NCI-H524 (cell line): ENCODE results near the gene MYDGF.
A peak's percentile ranks its signal among the peaks of the same experiment; 100 is the strongest.

Experiments used
- DNase-seq, 2 experiments: peaks; one replicate each; lab custom pipeline; 2025; lab: John Stamatoyannopoulos, UW

Gene MYDGF

DNA sequence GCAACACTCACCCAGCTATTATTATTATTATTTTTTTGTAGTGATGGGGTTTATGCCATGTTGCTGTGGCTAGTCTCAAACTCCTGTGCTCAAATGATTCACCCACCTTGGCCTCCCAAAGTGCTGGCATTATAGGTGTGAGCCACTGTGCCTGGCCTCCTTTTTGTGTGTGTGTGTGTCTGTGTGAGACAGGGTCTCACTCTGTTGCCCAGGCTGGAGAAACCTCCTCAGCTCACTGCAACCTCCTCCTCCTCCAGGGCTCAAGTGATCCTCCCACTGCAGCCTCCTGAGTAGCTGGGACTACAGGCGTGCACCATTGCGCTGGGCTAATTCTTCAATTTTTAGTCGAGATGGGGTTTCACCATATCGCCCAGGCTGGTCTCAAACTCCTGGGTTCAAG lies 3.6 kb upstream of the MYDGF start:
- no peak for DNase-seq

DNA sequence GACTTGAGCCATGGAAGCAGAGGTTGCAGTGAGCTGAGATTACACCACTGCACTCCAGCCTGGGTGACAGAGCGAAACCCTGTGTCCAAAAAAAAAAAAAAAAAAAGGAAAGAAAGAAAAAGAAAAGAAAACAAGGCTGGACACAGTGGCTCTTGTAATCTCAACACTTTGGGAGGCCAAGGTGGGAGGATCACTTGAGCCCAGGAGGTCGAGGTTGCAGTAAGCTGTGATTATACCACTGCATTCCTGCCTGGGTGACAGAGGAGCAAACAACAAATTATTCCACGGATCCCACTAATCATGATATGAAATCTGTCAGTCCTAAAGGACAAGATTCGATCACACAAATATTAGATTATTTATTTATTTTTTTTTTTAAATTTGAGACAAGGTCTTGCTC lies 3.1 kb upstream of the MYDGF start:
- DNase-seq = no peak

DNA sequence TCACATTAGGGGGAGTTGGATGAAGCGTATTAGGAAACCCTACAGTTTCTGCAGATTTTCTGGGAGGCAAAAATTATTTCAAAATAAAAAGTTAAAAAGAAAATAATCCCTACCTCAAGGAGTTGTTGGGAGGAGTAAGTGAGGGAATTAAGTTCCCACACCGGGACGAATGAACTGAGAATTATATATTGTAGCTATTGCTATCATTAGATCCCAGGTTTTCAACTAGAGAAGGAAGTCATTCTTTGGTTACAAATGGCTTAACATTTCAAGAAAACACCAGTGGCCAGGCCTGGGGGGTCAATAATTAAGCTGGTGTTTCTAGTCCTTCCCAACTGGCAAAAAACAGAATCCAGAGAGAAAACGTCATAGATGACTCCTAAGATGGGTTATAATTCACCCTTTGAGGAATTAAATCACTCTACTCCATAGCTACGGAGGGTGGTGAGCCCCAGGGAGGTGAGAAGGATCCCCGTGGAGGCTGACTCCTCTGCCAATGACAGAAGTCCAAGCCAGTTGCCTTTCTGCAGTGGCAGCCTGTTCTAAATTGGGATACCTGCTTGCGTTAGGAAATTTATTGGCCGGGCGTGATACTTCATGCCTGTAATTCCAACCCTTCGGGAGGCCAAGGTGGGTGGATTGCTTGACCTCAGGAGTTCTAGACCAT lies 1.2 kb upstream of the MYDGF start:
- no peak for DNase-seq

DNA sequence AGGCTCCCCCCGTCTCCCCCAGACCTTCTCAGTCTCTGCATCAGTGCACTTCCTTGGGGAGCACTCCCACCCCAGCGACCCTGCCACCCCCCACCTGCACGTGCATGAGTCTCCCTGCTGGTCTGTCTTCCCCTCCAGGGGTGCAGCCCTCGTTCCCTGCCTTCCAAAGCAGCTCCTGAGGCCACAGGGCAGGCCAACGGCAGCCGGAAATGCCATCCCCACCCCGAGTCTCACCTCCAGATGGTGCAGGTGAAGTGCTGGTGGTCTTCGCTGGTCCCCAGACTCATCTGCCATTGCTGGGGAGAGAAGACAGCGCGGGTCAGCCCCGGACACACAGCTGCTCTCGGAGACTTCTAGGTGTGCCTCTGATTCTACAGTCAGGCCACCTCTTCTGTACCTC lies 5.5 kb downstream of the MYDGF start:
- DNase-seq = no peak

DNA sequence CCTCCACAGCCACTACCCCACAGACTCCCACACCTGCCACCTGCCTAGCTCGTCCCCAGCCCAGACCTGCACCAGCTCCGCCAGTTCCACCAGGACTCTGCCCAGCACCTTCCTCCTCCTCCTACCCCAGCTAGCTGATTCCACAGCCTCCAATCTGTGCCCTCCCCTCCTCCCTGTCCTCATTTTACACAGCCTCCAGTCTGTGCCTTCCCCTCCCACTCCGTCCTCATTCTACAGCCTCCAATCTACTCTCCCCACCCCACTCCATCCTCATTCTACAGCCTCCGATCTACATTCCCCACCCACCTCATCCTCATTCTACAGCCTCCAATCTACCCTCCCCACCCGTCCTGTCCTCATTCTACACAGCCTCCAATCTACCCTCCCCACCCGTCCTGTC lies 7.3 kb downstream of the MYDGF start:
- DNase-seq = no peak

DNA sequence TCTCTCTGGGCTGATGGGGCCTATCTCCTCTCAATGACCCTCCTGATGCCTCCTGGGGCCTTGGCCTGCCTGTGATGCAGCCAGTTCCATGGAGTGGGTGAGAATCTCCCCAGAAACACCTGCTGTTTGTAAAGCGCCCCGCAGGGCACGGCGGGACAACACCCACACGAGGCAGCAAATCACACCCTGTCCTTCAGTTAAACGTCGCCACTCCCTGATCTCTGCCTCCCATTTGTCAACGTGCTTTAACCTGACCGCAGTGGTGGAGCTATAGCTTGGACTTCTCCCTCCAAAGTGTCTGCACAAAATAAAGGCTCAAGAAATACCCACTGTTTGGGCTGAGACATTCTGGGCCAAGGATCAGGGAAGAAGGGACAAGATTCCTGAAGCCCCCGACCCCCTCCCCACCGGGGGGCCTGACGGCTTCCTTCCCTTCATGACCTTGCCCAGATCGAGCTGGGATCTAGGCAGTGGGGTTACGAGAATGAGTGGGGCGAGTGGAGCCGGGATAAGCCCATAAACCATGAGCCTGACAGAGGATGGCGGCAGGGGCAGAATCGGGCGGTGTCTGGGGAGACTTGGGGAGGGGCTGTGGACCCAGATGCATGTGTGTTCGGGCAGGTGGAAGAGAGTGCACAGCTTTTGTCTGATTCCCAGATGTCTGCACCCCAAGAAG lies 8.0 kb downstream of the MYDGF start:
- DNase-seq = no peak

DNA sequence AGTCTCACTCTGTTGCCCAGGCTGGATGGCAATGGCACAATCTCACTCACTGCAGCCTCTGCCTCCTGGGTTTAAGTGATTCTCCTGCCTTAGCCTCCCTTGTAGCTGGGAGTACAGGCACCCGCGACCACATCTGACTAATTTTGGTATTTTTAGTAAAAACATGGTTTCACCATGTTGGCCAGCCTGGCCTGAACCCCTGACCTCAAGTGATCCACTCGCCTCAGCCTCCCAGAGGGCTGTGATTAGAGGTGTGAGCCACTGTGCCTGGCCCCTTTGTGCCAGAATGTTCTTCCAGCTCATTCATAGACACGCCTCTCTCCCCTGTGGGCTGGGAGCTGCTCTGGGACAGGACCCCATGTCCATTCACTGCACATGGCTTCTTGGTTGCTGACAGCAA lies 9.1 kb downstream of the MYDGF start:
- DNase-seq = no peak

DNA sequence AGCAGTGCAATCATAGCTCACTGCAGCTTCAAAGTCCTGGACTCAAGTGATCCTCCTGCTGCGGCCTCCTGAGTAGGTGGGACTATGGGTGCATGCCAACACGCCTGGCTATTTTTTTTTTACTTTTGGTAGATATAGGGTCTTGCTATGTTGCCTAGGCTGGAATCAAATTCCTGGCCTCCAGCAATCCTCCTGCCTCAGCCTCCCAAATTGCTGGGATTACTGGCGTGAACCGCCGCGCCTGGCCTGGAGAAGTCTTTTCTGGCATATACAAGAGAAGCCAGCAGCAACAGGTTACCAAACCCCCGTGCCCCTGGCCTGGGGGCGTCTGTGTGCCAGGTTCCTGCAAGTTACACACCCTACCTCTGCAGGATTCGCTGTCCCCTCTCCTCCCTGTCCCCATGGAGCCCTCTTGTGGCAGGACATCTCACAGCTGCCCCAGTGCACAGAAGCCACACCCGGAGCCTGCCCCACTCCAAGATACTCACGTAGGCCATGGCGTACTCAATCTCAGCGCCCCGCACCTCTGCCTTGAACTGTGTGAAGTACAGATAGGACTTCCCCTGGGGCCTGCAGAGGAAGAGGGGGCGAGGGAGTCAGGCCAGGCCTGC lies 9.9 kb downstream of the MYDGF start:
- peak in 1 of 2 experiments; percentile 76 for DNase-seq

DNA sequence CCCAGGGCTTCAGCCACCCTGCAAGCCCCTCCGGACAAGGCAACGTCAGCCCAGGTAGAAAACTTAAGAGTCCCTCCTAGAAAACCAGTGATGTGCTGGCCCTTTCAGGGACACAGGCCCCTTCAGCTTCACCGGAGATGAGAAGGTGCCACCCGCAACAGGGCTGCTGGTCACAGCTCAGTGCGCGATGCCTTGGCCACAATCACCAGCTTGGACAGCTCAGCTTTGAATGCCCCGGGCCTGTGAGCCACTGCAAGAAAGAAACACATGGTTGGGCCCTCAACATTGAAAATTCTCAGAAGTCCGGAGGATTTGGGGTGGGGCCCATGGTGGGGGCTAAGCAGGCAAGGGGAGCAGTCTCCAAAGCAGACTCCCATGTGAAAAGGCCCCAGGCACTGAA lies 12.3 kb downstream of the MYDGF start:
- no peak for DNase-seq

DNA sequence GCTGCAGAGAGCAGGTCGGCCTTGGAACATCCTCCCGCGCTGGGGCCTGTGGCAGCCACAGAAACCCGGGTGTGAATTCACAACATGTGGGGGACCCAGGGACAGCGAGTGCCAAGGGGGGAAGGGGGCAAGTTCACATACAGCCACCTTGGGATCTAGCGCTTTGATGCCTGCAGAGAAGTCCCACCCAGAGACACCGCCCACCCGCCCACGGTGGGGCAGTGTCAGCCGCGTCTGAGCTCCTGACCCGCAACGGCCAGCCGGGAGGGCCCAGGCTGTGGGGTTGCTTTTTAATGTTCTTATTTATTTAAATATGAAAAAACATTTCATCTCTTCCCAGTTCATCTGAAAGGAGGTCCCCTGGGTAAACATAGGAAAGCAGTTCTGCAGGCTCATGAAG lies 12.9 kb downstream of the MYDGF start:
- DNase-seq = no peak

DNA sequence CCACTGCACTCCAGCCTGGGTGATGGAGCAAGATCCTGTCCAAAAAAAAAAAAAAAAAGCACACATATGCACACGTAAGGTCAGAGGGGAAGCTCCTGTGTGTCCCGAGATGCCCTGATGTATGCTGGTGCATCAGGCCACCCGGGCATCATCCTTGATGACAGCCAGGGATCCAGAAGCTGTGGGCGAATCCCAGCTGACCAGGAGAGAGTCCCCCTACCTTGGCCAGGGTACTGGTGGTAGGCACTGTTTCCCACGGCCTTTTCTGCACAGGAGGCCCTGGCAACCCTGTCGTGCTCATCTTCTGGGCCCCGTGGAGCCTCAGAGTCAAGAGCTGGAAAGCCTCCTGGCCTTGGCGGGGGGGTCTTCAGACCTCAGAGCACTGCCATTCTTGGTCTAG lies 14.0 kb downstream of the MYDGF start:
- DNase-seq = no peak

DNA sequence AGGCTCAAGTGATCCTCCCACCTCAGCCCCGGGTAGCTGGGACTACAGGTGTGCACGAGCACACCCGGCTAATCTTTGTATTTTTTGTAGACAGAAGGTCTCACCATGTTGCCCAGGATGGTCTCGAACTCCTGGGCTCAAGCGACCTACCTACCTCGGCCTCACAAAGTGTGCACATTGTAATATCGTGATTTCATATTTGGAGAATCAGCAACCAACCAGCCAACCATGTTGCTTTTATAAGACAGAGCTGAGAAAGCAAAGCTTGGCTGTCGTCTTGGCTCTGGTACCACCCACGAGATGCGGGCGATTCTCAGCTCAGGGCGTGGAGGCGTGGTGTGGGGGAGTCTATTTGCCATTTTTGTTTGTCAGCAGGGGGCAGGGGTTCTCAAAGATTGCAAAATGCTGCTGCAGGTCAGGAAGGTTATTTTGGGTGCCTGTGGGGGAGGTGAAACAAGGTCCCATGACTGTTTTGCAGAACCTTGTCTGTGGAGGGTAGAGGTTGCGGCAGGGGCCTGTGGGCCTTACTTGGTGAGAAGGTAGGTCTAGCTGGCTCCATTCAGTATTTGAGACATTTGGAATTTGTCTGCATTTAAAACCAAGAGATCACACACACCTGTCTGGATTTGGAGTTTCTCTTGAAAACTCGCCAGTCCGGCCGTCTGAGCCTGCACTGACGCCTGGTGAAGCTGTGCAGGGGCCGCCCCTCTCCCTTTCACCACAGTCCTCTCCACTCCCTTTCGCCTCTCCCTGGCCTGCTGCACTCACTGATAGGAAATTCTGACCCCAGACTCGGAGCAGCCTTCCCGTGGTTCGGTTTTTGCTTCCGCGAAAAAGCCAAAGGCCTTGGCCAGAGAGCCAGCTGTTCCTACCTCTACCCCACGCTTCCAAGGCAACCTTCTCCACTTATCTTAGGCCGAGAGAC lies 15.4 kb downstream of the MYDGF start:
- DNase-seq = no peak

DNA sequence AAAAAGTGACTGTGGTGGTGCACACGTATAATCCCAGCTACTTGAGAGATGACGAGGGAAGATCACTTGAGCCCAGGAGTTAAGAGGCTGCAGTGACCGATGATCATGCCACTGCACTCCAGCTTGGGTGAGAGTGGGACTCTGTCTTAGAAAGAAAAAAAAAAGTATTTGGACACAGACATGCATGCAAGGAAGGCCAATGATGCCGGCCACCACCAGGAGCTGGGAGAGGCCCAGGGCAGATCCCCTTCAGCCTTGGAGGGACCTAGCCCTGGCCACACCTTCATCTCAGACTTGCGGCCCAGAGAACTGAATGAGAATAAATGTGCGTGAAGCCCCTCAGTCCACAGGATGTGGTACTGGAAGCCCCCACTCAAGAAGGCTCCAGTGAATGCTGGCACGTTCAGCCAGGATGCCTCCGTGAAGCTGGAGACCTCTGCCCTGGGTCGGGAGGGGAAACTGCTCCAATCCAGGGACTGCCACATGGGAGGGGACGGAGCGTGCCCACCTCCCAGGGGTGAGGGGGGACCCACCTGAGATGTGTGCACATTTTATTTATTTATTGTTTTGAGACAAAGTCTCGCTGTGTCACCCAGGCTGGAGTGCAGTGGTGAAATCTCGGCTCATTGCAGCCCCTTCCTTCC lies 16.2 kb downstream of the MYDGF start:
- no peak for DNase-seq

DNA sequence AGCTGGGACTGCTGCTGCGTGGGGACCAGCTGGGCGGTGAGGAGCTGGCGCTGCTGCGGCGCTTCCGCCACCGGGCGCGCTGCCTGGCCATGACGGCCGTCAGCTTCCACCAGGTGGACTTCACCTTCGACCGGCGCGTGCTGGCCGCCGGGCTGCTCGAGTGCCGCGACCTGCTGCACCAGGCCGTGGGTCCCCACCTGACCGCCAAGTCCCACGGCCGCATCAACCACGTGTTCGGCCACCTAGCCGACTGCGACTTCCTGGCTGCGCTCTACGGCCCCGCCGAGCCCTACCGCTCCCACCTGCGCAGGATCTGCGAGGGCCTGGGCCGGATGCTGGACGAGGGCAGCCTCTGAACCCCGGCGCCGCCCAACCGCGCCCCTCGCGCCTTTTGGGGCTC lies 18.1 kb downstream of the MYDGF start:
- DNase-seq = no peak

DNA sequence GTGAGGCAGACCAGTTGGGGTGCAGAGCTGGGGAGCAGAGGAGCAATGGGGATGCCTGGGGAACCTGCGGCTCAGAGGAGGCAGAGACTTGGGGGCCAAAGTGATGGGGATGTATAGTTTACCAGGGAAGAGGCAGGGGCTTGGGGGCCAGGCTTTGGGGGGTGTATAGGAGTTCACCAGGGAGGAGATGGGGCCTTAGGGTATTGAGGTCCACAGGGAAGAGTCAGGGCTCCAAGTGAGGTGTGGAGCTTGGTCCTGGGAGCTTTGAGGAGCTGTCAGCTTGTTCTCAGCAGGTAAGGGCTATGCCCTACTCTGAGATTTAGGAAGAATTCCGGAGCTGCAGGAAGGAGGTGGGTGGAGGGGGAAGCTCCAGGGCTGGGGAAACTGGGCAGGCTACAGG lies 20.0 kb downstream of the MYDGF start:
- no peak for DNase-seq

DNA sequence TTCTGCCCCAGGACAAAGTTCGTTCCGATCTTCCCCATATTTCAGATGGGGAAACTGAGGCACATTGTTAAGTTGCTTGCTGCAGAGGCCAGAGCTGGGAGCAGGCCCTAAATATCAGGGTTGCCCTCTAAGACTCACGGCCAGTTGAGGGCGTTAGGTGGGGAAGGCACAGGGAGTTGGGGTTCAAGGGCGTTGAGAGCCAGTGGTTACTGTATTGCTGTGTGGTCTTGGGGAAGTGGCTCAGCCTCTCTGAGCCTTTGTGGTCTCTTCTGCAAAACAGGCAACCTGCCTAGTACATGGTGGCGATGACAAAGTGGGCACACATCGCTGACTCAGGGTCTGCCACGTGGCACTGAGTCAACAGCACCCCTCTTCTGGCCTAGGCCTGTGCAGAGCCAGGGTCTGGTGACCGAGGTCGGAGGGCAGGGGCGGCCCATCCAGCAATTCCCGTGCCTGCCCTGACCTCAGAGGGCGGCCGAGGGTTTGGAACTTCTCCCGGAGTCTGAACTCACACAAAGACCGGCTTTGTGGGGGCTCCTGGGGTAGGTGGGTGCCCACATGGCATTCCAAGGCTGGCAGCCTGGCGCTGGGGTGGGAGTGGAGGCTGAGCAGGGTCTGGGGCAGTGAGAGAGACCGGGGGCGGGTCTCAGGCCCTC lies 20.6 kb downstream of the MYDGF start:
- no peak for DNase-seq

DNA sequence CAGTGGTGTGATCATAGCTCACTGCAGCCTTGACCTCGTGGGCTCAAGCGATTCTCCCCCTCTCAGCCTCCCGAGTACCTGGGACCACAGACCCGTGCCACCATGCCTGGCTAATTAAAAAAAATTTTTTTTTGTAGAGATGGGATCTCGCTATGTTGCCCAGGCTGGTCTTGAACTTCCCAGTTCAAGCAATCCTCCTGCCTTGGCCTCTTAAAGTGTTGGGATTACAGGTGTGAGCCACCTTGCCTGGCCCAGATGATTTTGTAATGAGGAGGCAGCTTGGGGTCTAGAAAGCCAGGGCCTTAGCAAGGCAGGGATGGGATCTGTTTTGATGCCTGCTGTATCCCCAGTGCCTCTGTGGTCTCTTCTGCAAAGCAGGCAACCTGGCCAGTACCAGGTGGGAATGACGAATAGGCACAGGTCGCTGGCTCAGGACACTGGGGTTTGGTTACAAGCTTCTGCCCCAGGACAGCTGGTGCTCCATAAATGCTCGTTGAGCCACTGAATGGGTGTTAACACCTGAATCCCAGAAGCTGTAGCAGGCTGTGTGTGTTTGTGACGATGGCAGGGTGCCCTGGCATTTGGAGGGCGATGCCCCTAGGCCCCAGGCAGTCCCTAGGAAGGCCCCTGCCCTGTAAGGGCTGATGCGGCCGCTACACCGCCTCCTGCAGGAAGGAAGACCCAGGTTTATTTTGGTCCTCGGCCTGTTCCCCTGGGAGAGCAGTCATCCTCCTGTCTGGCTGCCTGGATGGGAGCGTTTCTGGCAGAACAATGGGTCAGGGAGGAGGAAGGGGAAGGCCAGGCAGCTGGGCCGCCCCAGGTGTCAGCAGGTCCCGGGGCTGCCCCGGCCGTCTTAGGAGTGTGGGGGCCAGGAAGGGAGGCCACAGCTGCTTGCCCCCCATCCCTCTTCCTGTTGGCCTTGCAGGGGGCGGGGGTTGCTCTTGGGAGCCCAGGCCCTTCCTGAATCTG lies 22.2 kb downstream of the MYDGF start:
- DNase-seq = no peak

DNA sequence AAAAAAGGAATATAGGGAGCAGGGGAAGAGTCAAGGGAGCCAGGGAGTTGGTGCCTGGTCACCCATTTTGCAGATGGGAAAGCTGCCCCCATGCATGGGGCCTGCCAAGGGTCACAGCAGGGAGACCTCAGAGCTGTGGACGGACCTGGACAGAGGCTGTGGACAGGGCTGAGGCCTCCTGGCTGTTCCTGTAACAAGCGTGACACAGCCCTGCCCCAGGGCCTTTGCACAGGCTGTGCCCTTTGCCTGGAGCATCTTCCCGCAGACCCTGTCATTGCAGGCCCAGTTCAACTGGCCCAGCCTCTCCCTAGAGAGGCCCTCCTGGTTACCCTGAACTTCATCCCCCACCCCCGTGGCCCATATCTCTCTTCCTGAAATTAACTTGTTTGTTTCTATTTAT lies 24.4 kb downstream of the MYDGF start:
- DNase-seq = no peak

DNA sequence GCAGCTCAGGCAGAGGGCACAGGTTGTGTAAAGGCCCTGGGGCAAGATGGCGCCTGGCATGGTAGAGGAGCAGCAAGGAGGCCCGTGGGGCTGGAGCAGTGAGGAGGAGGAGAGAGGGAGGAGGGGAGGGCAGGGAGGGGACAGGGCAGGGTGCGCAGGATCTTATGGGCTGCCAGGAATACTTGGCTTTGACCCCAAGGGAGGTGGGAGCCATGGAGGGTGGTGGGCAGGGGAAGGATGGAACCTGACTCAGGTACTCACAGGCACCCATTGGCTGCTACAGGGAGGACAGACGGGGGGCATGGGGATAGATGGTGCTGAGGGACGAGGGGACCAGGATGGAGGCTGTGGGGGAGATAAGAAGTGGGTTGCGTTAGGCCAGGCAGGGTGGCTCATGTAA lies 27.5 kb downstream of the MYDGF start:
- DNase-seq = no peak

DNA sequence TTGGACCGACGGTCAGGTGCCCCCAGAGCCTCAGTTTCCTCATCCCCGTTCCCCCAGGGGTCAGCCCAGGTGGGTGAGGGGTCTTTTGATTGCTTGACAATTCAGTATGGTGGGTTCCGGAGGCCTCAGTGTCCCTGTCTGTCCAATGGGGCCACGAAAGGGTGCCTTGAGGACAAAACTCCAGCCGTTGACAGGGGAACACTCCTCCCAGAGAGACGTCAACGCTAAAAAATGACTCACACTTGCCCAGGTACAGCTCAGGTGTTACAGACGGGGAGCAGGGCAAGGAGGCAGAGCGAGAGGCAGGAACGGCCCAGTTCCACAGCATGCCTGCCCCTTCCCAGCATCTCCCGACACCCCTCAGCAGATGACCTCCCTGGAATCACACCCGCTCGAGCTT lies 29.0 kb downstream of the MYDGF start:
- no peak for DNase-seq
